Nephron (organoid): ENCODE results near the gene FBXL15.

Experiments
- H3K27ac Mint-ChIP-seq, 3 experiments: 2 replicates each; pipeline ENCODE4 v1.8.0; 2020; ENCODE audit warnings: mixed read lengths in 3 of 3, mild to moderate bottlenecking in 2 of 3, moderate library complexity in 1 of 3
- H3K27me3 Mint-ChIP-seq: 2 replicates; pipeline ENCODE4 v1.8.0; 2021; ENCODE audit warnings: low read depth, mild to moderate bottlenecking, moderate library complexity, mixed read lengths
- H3K36me3 Mint-ChIP-seq: 2 replicates; pipeline ENCODE4 v1.8.0; 2020; ENCODE audit warnings: low read depth, mixed read lengths
- H3K4me1 Mint-ChIP-seq: 2 replicates; pipeline ENCODE4 v1.8.0; 2020; ENCODE audit warnings: mixed read lengths
- H3K4me3 Mint-ChIP-seq, 3 experiments: 2 replicates each; pipeline ENCODE4 v1.8.0; 2020; ENCODE audit warnings: mild to moderate bottlenecking in 3 of 3, mixed read lengths in 3 of 3, moderate library complexity in 2 of 3
- H3K9me3 Mint-ChIP-seq: 2 replicates; pipeline ENCODE4 v1.8.0; 2020; ENCODE audit warnings: mixed read lengths
- CTCF ChIP-seq, 3 experiments: fragments of 200-600 bp; sonication (generic); IDR thresholded peaks; one replicate each; pipeline ENCODE4 v1.5.0; 2021; ENCODE audit warnings: antibody characterized with exemption in 3 of 3; ENCODE audit not compliant: unreplicated experiment in 3 of 3

FBXL15 gene

GRCh38 chr10:102432162-102432950, 11.7 kb downstream of the FBXL15 start, which contains the start of gene CUEDC2:
CUEDC2 (minus strand) TSS chr10:102432574; CDS start chr10:102425188, 7,386 bp downstream.
- peak within 1 kb of the TSS; percentile 89 to 96 (median 93) for H3K27ac Mint-ChIP-seq
- H3K4me3 Mint-ChIP-seq, result peak within 1 kb of the TSS; percentile 97 to 98 (median 97)
- peaks cover 35% of the 10 kb centered on the region for H3K4me1 Mint-ChIP-seq
- H3K27me3 Mint-ChIP-seq, result peaks cover 6% of the 10 kb centered on the region
- no peaks in the 10 kb centered on the region for H3K9me3 Mint-ChIP-seq
- no peaks in the 10 kb centered on the region for H3K36me3 Mint-ChIP-seq
- no peak for TF ChIP-seq CTCF (IDR thresholded peaks at IDR 0.05; ENCODE audit: unreplicated experiment in 3 of 3)

GRCh38 chr10:102433619-102434046, 13.0 kb downstream of the FBXL15 start:
- Mint-ChIP-seq H3K4me3 (peak overlapping the region; percentile 52 to 97 (median 97)), H3K36me3 (no peaks in the 10 kb centered on the region)

GRCh38 chr10:102434394-102435132, 13.9 kb downstream of the FBXL15 start:
- peaks cover 35% of the 10 kb centered on the region for H3K4me1 Mint-ChIP-seq
- H3K27ac Mint-ChIP-seq, result peak overlapping the region; percentile 86 to 93 (median 93)
- peaks cover 6% of the 10 kb centered on the region for H3K27me3 Mint-ChIP-seq
- no peaks in the 10 kb centered on the region for H3K36me3 Mint-ChIP-seq
- TF ChIP-seq CTCF (IDR thresholded peaks at IDR 0.05; ENCODE audit: unreplicated experiment in 3 of 3), result no peak
- H3K9me3 Mint-ChIP-seq, result no peaks in the 10 kb centered on the region
- peak overlapping the region; percentile 69 to 78 (median 77) for H3K4me3 Mint-ChIP-seq

More at GRCh38 chr10:102433619-102434046, 13.0 kb downstream of the FBXL15 start:
- peaks cover 6% of the 10 kb centered on the region for H3K27me3 Mint-ChIP-seq
- peak overlapping the region in 1 of 3 experiments; percentile 93 for H3K27ac Mint-ChIP-seq
- H3K4me1 Mint-ChIP-seq, result peaks cover 35% of the 10 kb centered on the region
- H3K9me3 Mint-ChIP-seq, result no peaks in the 10 kb centered on the region
- TF ChIP-seq CTCF (IDR thresholded peaks at IDR 0.05; ENCODE audit: unreplicated experiment in 3 of 3), result no peak

GRCh38 chr10:102435133-102435497, 14.5 kb downstream of the FBXL15 start:
- Mint-ChIP-seq H3K4me1 (peaks cover 35% of the 10 kb centered on the region), H3K27ac (peak overlapping the region; percentile 86 to 93 (median 93)), H3K9me3 (no peaks in the 10 kb centered on the region), H3K27me3 (peaks cover 6% of the 10 kb centered on the region), H3K4me3 (peak overlapping the region; percentile 69 to 78 (median 77)), H3K36me3 (no peaks in the 10 kb centered on the region)
- TF ChIP-seq CTCF (IDR thresholded peaks at IDR 0.05; ENCODE audit: unreplicated experiment in 3 of 3), result no peak

- Mint-ChIP-seq H3K27ac (peak overlapping the region; percentile 86 to 93 (median 93)), H3K4me3 (peak overlapping the region; percentile 69 to 78 (median 77)), H3K9me3 (no peaks in the 10 kb centered on the region), H3K27me3 (peaks cover 6% of the 10 kb centered on the region), H3K36me3 (no peaks in the 10 kb centered on the region), H3K4me1 (peaks cover 35% of the 10 kb centered on the region)
- no peak for TF ChIP-seq CTCF (IDR thresholded peaks at IDR 0.05; ENCODE audit: unreplicated experiment in 3 of 3)
Measured at GRCh38 chr10:102435529-102436233, 15.0 kb downstream of the FBXL15 start.
